ENCODE measurements around the gene PORCN. TPM values are rescaled to one million over a fixed set of nuclear protein-coding genes. Genes with fewer than 3 reads are reported as not detected.

PORCN gene
- total and polyA plus RNA-seq, 2 of the 13 experiments (the other 11 are each of a cell fraction or from before 2014, with no cell fraction given): 3.9 to 5.8 TPM

DNA sequence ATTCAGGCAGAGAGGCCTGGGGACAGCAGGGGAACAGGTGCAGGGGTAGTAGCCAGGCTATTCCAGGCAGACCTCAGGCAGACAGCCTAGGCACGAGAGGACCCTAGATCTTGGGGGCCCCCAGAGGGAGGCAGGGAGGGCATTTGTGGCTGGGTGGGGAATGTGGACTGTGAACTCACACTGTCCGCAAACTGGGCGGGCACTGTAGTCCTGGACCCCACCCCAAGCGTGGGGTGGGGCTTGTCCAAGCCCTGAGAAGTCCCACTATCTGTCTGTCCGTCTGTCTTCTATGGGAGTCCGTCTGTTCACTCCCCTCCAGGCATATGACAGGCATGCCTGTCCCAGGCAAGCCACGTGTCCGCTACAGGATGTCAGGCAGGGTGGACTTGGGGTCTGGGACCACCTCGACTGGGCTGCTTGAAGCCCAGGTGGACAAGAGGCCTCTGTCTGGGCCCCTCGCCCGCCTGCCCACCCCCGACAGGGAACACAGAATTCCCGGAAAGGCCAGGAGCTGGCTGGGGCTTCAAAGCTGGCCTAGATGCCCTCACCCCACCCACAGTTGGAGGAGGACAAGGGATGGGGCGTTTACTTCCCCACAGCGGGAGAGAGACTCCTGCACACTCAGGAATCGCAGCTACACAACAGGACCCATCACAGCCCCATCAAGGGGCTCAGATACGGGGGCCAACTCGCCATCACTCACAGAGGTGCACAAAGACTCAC lies 38.5 kb upstream of the PORCN start, which contains the start of gene SLC38A5 (continued):
- peak; percentile 20; the same call in 1 of the 2 replicates for TF ChIP-seq ELF3 (CRISPR knock-in tag; IDR thresholded peaks at IDR 0.05)
- TF ChIP-seq POLR2G (IDR thresholded peaks at IDR 0.05; ENCODE audit: low read depth, low read length): peak; percentile 60
- no peak for TF ChIP-seq PRPF4 (IDR thresholded peaks at IDR 0.05; ENCODE audit: low read depth, low read length, poor library complexity, severe bottlenecking)
- no peak for TF ChIP-seq ZHX1 (CRISPR knock-in tag; IDR thresholded peaks at IDR 0.05; ENCODE audit: low read depth)
- peak; percentile 59 for TF ChIP-seq SAP130 (CRISPR knock-in tag; IDR thresholded peaks at IDR 0.05; ENCODE audit: low read depth)
- 0 out of 2 replicates have a peak, but pooled peaks have one; percentile 21 for TF ChIP-seq ZFY (CRISPR knock-in tag; IDR thresholded peaks at IDR 0.05)
- no peak for TF ChIP-seq RBAK (CRISPR knock-in tag; IDR thresholded peaks at IDR 0.05)
- TF ChIP-seq ZNF761 (CRISPR knock-in tag; conservative IDR thresholded peaks at IDR 0.05): 0 out of 2 replicates have a peak, but pooled peaks have one; percentile 44
- peak; percentile 9; the same call in 1 of the 2 replicates for TF ChIP-seq UBTF (CRISPR knock-in tag; IDR thresholded peaks at IDR 0.05)

Data from HepG2 (cell line).